Right kidney (tissue), 9 donors: ENCODE results near the gene PRLH.

Experiments
- DNase-seq: peaks from one replicate; pipeline ENCODE4 v3.0.0-alpha.2; 2016
- long read RNA-seq, 8 donors: transcript quantifications; one replicate each; lab custom pipeline, GENCODE V29; 2026

Gene PRLH, protein sequence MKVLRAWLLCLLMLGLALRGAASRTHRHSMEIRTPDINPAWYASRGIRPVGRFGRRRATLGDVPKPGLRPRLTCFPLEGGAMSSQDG
- long read RNA-seq, donor 1: 0 reads
- long read RNA-seq, donor 2: 0 reads
- long read RNA-seq, donor 3: 0 reads
- long read RNA-seq, donor 4: 0 reads
- long read RNA-seq, donor 5: 0 reads
- long read RNA-seq, donor 6: 0 reads
- long read RNA-seq, donor 7: 0 reads
- long read RNA-seq, donor 8: 0 reads

DNA sequence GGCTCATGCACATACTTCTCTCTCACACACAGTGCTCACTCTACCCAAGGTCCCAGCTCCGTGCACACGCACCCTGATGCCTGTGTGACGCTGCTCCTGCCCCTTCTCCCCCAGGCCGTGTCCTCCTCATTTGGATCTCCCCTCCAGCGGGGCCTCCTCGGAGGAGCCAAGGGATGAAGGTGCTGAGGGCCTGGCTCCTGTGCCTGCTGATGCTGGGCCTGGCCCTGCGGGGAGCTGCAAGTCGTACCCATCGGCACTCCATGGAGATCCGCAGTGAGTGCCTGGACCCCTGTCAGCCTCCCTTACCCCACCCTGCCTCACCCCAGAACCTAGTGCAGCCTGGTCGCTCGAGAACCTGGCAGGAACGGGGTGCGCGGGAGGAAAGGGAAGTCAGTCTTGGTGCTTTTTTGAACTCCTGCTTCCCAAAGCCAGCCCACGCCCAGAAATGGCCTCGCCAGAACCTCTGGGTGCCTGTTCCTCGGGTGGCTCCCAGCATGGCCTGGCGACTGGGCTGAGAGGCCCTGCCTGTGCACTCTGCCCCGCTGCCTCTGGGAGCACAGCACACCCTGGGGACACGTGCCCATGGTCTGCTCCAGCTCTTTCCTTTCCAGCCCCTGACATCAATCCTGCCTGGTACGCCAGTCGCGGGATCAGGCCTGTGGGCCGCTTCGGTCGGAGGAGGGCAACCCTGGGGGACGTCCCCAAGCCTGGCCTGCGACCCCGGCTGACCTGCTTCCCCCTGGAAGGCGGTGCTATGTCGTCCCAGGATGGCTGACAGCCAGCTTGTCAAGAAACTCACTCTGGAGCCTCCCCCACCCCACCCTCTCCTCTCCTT is at the start of gene PRLH:
TSS of gene PRLH (plus strand) at position 174 of the 835 bp plus-strand sequence. CDS start at position 174, 0 bp downstream.
- DNase-seq: no peak

- DNase-seq: no peak
Measured at GRCh38 chr2:237517163-237517562, 49.2 kb upstream of the PRLH start.

DNA sequence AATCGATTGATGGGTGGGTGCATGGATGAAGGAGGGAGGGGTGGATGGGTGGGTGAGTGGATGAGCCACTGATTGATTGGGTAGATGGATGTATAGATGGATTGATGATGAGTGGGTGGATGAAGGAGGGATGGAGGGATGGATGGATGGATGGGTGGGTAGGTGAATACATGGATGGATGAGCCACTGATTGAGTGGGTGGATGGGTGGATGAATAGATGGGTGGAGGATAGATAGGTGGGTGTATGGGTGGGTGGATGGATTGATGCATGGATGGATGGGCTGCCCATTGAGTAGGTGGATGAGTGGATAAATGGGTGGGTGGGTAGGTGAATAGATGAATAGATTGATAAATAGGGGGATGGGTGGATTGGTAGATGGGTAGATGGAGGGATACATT is 48.4 kb upstream of the PRLH start:
- no peak for DNase-seq

DNA sequence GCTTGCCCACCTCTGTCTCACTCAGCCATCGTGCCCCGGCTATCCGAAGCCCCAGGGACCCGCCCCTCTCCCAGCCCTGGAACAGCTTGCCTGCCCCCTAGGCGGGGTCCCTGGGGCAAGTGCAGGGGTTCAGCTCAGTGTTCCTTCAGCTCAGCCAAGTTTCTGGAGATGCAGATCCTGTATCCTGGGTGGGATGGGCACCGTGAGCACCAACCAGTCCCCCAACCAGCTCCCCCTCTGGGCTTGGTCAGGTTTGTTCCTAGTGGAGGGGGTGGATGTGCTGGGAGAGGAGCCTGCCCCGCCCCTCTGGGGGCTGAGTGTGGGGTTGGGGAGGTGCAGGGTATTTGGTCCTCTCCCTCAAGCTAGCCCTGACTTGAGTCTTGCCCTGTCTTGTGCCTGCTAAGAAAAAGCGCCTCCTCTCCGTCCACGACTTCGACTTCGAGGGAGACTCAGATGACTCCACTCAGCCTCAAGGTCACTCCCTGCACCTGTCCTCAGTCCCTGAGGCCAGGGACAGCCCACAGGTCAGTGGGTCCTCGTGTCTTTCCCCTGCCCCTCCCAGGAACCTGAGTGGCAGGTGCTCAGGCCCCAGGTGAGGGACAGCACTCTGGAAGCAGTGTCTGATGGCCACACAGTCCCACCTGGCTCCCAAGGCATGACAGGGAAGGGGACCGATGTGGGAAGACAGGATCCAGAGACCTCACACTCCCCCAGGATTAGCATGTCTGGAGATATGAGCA is 46.7 kb upstream of the PRLH start:
- no peak for DNase-seq

- no peak for DNase-seq
Measured at GRCh38 chr2:237520290-237520689, 46.1 kb upstream of the PRLH start.

- no peak for DNase-seq
Measured at GRCh38 chr2:237524631-237525030, 41.7 kb upstream of the PRLH start.

- DNase-seq: no peak
Measured at GRCh38 chr2:237525559-237526157, 40.7 kb upstream of the PRLH start.

- no peak for DNase-seq
Measured at GRCh38 chr2:237527233-237527632, 39.1 kb upstream of the PRLH start.

- no peak for DNase-seq
Measured at GRCh38 chr2:237527766-237528165, 38.6 kb upstream of the PRLH start.

DNA sequence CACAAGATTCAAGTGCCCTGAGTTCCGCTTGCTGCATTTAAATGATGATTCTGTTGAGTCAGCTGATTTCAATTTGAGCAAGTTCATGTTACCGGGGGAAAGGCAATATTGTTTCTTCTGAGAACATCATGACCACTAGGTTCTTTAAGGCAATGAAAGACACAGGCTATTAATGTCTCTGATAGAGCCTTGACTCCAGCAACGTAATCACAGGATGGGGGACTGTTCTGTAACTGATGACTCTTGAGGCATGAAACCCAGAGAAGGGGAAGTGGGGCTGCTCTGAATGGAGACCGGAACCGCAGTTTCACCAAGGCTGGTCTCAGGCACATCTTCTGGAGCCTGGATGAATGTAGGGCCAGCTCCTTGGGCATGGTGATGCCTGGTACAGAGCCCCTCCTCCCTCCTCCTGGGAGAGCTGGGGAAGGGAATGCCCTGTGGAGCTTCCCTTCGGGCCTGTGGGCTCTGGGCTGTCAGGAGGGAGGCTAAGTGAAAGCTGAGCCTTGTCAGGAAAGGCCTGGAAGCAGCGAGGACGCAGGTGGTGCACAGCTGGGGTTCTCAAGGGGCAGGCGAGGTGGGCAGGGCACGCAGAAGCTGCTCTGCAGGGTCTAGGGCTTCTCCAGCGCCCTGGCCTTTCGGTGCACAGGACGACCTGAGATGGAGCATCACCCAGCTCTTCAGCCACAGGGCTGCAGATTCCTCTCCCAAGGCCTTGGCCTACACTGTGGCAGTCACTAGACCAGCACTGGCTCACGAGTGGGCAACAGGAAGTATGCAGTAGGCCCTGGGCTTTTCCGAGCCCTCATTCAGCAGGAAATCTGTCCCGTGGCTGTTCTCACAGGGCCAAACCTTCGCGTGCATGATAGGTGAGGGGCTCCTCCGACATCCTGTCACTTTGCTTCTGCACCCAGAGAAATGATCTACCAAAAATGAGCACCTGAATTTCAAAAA is 36.6 kb upstream of the PRLH start:
- DNase-seq: no peak

DNA sequence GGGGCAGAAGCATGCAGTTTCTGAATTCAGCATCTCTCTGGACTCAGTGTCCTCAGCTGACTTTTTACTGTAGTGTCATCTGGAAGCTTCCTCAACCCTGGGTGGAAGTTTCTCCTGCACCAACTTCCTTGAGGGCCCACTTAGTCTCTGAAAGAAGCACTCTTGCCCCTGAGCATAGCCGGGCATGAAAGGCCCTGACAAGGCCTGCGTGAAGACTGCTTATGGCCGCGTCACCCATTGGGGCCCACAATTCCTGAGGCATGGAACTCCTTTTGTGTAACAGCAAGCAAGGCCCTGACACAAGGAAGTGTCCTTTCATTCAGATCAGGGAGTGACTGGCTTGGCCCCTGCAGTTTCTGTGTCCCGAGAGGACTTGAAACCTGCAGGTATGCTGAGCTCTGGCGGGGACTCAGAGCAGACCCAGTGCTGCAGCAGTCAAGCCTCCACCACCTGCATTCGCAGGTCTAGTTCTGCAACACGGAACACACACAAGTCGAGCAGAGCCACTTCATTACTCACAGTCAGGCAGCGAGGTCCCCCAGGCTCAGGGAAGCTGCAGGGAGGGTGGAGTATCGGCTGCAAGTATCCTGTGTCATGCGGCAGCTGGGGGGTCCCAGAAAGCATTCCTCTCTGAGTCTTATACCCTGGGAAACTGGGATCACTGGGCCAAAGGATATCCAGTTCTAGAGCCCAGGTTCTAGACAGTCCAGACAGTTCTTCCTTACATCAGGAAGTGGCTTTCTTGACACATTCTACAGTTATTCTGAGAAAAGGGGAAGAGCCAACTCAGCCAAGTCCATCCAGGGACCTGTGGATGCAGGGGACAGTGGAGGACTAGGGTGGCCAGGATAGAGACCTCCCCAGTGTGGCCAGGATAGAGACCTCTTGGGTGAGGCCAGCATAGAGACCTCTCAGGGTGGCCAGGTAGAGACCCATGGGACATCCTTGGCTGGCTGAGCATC is 35.6 kb upstream of the PRLH start:
- DNase-seq: no peak

- DNase-seq: no peak
Measured at GRCh38 chr2:237532160-237532559, 34.2 kb upstream of the PRLH start.

GRCh38 chr2:237533668-237534161 is 32.7 kb upstream of the PRLH start:
- DNase-seq: no peak

- DNase-seq: no peak
Measured at GRCh38 chr2:237534380-237534779, 32.0 kb upstream of the PRLH start.

DNA sequence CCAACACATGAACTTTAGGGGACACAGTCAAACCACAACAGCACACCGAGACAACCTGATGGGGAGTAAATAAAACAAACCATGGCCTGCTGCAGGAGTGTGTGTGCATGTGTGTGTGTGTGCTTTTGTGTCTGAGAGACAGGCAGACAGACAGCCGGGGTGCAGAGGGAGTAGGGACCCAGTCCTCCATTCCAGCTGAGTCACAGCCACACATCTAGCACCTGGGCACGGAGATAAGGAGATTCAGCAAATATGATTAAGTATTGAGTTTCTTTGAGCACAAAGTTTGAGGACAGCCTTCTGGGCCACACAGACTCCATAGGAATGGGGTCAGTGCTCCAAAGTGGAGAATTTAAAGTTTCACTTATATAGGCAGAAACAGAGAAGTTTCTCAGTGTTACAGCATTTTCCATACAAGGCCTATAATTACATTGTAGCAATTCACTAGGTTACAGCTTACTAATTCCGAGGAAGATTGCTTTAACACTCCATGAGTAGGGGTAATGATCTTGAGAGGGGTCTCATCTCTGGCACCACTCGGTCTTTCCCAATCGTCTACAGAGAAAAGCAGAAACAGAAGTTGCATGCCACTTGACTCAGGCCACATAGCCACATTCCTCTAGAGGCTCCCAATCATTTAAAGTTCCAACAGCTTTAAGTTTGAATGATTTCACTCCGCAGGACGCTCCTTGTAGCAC is 30.8 kb upstream of the PRLH start:
- DNase-seq: no peak

- no peak for DNase-seq
Measured at GRCh38 chr2:237536083-237536415, 30.3 kb upstream of the PRLH start.

DNA sequence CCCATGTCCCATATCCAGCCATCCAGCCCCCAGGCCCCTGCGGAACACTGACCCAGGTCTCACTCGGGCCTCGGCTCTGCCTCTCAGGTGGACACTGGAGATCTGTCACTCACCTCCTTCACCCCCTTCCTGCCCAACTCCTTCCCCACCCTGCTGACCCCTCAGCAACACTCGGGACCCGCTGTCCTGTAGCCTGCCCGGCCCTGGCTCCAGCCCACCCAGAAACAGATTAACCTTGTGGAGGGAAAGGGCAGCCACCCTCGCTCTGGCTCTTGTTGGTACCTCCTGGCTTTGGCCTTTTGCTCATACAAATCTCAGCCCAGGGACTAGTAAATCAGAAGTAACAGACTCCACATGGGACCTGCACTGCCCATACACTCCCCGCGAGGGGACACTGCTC is 29.8 kb upstream of the PRLH start:
- DNase-seq: no peak

- no peak for DNase-seq
Measured at GRCh38 chr2:237538001-237538720, 28.2 kb upstream of the PRLH start.

- no peak for DNase-seq
Measured at GRCh38 chr2:237538901-237539300, 27.5 kb upstream of the PRLH start.
